Cardiac fibroblast (primary cell): Measurements from ENCODE around the gene SYNGAP1.

Experiments used
- DNase-seq, 2 donors: peaks; one replicate each; pipeline versions ENCODE4 v3.0.0 to v3.0.0-alpha.2; 2010; ENCODE audit warnings: low read depth in 2 of 2
- H3K4me3 ChIP-seq, 2 donors: replicated peaks in 1 of 2; 1 replicate in 1 of 2; 2 replicates in 1 of 2; pipeline ENCODE4 v1.5.1; 2011; ENCODE audit warnings: low read depth in 2 of 2, low read length in 2 of 2, mild to moderate bottlenecking in 2 of 2, moderate library complexity in 1 of 2
- TF ChIP-seq, protein P1 (sequence below): IDR thresholded peaks from one replicate; pipeline ENCODE4 v1.5.1; 2011; ENCODE audit warnings: low read depth, mild to moderate bottlenecking, low read length, inconsistent platforms

Gene SYNGAP1

DNA sequence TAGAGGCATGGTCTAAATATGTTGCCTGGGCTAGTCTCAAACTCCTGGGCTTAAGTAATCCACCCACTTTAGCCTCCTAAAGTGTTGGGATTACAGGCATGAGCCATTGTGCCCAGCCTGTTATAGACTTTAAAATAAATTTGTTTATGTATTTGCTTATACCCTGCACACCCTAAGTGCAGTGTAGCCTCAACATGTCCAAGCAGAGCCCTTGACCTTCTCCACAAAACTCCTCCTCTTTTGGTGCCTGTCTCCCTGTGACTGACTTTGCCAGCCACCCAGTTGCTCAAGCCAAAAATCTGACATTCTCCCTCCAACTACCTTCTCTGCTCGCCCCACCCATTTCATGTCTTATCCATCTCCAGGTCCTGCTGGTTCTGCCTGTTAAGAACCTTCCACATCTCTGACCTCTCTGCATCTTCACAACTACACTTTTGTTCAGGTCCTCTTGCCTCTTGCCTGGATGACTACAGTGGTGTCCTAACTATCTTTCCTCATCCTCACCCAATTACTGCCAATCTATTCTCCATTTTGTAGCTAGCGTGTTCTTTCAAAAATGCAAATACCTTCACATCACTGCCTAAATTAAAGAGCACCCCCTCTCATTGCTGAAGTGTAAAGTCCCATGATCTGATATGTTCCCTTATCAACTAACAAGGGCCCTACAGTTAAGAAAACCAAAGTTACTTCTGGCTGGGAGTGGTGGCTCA is 39.4 kb upstream of the SYNGAP1 start:
- no peak for DNase-seq
- TF ChIP-seq, protein P1, sequence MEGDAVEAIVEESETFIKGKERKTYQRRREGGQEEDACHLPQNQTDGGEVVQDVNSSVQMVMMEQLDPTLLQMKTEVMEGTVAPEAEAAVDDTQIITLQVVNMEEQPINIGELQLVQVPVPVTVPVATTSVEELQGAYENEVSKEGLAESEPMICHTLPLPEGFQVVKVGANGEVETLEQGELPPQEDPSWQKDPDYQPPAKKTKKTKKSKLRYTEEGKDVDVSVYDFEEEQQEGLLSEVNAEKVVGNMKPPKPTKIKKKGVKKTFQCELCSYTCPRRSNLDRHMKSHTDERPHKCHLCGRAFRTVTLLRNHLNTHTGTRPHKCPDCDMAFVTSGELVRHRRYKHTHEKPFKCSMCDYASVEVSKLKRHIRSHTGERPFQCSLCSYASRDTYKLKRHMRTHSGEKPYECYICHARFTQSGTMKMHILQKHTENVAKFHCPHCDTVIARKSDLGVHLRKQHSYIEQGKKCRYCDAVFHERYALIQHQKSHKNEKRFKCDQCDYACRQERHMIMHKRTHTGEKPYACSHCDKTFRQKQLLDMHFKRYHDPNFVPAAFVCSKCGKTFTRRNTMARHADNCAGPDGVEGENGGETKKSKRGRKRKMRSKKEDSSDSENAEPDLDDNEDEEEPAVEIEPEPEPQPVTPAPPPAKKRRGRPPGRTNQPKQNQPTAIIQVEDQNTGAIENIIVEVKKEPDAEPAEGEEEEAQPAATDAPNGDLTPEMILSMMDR: no peak
- no peak overlapping the region for H3K4me3 ChIP-seq

DNA sequence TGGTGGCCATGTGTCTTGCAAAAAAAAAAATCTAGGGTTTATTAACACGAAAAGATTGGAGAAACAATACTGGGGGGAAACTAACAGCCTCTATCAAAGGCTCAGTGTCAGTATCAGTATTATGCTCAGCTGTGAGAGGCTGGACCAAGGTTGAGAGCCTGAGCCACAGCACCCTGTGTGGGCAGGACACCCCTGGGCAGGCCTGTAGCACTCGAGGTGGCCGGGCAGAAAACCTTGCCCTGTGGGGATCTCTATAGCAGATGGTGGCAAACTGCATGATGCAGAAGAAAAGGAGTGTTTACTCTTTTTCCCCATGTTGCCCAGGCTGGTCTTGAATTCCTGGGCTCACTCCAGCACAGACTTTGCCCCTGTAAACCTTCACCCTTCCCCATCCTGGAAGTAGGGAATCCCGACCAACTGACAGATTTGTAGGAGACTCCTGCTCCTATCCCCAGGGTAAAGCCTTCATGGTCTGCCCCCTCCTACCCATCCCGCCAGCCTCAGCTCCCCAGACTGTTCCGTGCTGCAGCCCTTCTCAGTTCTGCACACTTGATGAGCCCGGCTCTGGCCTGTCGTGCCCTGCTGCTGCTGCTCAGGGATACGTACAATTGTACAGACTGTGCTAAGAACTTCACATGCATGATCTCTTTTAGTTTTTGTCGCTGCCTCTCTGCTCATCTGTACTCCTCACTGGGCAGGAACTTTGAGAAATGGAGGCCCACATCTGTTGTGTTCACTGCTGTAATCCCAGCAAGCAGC is 36.3 kb upstream of the SYNGAP1 start:
- H3K4me3 ChIP-seq: no peak overlapping the region
- TF ChIP-seq, protein P1: no peak
- DNase-seq: no peak

DNA sequence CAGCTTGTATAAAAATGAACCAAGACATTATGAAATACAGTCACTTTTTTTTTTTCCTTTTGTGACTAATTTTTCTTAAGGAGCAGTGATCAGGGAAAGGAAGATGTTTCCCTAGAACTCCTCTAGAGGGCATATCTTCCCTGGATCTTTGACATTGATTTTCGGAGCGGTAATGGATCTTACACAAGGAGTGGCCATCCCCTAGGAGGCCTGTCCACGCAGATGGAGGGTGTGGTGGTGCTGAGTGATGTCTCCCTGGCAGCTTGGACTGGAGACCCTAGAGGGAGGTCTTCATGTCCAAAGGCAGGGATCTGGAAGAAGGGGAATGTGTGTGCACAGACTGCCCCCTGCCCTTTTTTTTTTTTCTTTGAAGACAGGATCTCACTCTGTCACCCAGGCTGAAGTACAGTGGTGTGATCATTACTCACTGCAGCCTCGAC is 35.3 kb upstream of the SYNGAP1 start:
- TF ChIP-seq, protein P1: peak; percentile 54
- DNase-seq: peak; percentile 80 to 89

DNA sequence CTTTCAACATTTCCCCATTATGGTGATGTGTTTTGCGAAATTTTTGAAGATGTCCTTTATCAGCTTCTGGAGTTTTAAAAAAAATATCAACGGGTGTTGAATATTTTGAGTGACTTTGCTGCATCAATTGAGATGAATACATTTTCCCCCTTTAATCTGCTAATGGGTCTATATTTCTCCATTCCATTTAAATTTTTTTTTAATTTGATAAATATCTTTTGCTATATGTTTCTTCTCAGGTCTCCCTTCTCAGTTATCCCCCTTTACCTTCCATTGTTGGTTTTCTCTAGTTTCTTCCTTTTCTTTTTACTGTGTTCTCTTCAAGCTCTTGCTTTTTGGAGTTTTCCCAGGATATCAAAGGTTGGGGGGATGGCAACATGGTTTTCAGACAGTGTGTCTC is 29.7 kb upstream of the SYNGAP1 start:
- TF ChIP-seq, protein P1: no peak
- no peak for DNase-seq
- no peak overlapping the region for H3K4me3 ChIP-seq

More for the DNA sequence above, 35.3 kb upstream of the SYNGAP1 start:
- H3K4me3 ChIP-seq: no peak overlapping the region

DNA sequence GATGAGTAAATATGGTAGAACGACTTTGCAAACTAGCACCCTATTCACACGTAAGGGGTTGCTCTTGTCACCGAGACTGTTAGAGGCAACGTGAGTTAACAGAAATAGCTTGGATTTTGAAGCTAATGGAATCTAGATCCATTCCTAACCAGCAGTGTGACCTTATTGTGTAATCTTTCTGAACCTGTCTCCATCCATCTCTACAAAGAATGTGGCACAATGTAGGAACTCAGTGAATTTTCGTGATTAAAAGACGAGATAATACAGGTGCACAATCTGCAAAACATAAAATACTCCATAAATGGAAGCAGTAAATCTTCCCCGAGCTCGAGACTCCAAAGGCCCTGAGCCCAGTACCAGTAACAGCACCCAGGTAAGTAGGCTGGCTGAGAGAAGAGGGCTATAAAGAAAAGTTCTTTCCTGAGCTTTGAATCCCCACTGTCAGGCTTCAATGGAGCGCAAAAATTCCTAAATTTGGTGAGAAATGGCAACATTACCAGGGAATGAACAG is 29.0 kb upstream of the SYNGAP1 start:
- H3K4me3 ChIP-seq: peak overlapping the region in 1 of 2 donors; percentile 97
- no peak for DNase-seq
- TF ChIP-seq, protein P1: no peak

DNA sequence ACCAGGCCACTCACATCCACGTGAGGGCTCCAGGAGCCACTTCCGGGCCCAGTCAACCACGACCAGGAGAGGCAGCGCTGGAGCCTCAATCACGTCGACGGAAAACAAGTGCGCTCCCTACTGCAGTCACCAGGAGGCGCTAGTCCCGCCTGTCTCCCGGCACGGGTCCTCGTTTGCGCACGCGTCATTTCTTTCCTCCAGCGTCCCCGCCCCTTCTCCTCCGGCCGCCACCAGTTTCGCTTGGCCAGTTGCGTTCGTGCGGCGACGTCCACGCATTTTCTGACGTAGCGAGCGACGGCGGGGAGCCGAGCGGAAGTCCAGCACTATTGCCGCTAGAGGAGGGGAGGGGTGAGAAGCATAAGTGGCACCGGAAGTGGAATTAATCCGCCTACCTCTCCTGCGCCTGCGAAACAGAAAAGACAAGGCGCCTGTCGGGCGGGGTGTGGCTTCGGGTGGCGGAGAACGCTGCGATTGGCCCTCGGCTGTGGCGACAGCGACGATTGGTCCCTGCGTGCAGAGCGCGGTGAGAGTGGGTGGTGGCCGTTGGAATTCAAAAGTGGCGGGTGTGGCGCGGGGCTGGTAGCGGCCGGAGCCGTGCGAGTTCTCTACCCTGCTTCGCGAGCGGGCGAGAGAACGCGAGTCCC is 28.5 kb upstream of the SYNGAP1 start, which contains the start of gene KIFC1:
TSS of gene KIFC1 (plus strand) at position 546 of the 644 bp plus-strand sequence. CDS start 163 bp downstream, outside the sequence.
- TF ChIP-seq, protein P1: peak; percentile 96
- peak within 1 kb of the TSS; percentile 95 to 97 for H3K4me3 ChIP-seq
- peak; percentile 100 for DNase-seq
